Fibroblast of peridontal ligament (primary cell): Measurements from ENCODE around the gene CIC.
A peak's percentile ranks its signal among the peaks of the same experiment; 100 is the strongest.

Experiments used
- DNase-seq: peaks from one replicate; pipeline ENCODE4 v3.0.0-alpha.2; 2010; ENCODE audit errors: extremely low read depth

CIC gene

DNA sequence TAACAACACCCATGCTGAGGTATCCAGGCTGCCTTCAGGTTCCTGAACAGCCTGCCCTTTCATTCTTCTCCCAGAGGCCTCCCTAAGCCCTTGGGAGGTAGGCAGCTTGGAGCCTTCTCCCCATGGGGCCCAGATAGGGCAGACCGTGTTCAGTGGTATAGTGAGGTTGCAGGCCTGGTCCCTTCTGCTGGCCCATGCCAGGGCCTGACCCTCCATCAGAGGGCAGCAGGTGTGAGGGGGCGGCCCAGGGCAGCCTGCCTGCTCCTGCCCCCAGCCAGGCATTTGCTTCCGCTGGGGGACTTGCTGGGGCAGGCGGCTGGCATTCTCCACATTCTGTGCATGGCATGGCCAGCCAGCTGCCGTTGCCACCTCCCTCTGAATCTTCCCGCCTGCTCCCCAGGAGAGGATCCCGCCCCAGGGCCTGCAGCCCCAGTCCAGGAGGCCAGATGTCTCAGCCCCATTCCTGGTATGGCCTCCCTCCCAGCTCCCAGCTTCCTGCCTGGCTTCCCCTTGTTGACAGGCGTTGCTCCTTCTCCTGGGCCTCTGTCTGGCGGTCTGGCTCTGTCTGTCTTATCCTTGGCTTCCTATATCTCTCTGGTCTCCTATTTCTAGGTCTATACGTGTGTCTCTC, 8.9 kb downstream of the CIC start:
- no peak for DNase-seq

DNA sequence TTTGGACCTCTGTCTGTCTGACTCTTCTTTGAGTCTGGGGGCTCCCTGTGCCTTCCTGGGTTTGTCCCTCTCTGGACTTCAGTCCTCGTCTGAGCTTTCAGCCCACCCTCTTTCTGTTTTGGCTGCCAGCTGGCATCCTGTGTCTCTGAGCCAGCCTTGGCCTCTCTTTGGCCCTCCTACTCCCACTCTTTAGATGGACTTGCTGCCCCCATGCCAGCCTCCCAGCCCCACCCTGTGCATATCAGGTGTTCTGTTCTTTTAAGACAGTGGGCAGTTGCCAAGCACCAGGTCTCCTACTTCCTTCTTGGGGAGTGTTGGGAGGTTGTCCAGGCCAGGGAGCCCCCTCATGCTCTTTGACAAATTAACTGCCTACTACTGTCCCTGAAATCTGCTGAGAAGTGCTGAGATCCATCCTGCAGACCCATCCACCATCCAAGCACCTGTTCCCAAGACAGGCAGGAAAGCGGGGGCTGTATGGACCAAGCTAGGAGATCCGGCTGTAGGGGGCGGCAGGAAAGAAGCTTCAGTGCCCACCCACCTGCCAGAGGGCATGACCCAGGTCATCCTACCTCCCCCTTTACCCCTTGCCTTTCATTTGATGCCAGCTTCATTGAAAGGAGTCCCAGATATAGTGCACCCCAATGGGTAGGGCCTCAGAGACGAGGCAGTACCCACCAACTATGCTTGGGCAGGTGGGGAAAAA, 9.6 kb downstream of the CIC start:
- DNase-seq = no peak

- no peak for DNase-seq
Measured at GRCh38 chr19:42279155-42279901, 10.3 kb downstream of the CIC start.

DNA sequence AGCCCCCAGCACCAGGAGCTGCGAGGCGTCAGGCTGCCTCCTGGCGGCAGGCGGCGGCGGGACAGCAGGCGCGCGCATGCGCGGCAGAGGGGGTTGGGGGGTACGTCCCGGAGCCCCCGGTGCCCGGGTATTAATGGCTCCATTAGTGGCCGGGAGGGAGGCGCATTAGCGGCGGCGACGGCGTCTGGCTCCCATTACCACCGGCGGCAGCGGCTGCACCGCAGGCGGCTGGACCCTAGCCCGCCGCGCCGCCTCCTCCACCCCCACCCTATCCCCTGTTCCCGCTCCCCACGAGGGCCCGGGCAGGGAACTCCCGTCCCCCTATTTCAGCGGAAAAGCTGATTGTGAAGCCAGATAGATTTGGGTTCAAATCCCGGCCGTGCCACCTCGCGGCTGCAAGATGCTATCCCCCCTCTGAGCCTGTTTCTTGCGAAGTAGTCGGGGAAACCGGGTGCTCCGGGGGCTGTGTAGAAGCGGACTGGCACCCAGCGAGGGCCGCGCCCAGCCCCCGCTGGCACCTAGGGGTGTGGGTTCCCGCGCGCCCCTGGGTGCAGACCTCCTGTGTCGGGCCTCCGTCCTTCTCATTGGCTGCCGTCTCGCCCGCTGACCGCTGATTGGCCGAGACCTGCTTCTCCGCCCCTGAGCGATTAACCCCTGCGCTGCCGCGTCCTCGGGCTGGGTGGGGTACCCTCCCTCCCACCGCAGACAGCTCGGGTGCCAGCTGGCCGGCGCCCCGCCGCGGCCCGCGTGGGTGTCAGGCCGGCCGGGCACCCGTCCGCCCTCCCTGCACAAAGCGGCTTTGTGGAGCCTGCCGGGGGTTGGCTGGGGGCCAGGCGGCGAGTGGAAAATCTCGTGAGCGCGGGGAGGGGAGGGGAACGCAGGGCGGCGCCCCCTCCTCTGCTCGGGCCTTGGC, 11.1 kb downstream of the CIC start:
- peak; percentile 85 for DNase-seq

DNA sequence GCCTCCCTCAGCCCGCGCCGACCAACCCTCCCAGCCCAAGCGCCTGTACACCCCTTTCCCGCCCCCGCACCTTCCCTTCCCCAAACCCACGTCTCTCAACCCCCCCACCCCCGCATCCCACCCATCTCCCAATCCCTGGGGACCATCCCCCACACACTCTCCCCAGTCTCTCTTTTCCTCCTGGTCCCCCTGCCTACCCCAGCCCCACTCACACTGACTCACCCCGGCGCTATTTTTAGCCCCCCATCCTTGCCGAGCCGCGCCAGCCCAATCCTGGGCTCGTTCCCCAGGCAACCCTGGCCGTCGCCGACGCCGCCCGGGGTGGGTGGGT, 11.7 kb downstream of the CIC start:
- DNase-seq = no peak

GRCh38 chr19:42281146-42281826, 12.2 kb downstream of the CIC start:
- no peak for DNase-seq

DNA sequence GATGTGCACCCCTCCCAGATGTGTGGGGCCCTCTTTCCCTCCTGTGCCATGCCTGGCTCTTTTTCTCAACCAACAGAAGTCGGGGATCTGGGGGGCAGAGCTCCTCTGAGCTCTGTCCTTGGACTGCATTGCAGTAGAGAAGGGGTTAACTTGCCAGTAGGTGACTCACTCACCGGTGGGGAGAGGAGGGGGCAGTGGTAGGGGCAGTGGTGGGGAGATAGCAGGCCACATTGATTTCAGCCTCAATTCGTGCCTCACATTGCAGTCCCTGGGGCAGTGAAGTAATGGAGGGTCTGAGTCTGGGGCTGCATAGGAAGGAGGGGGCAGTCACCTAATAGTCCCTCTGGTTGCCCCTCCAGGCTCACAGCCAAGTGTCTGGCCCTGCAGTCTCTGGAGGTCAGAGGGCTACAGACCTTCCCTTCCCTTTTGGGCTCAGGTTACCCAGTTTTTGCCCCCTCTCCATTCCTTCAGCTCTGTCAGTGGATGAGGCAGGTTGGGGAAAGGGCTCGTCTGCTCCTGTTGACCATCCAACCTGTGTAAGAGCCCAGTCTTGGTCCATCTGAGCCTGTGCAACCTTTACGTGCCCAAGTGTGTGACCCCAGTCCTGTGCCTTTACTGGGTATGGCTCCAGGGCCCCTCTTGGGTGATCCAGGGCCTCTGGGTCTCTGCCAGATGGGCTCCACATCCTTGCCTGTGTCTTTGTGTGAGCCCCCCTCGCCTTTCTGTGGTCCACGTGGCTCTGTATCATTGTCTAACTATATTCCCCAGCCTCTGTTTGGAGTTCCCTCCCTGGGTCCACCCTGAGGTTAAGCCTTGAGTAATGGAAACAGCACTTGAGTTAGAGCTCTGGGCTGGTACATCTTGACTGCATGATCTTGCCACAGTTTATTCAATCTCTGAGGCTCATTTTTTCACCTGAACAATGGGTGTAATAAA, 13.0 kb downstream of the CIC start:
- peak; percentile 49 for DNase-seq

GRCh38 chr19:42282819-42283187, 13.8 kb downstream of the CIC start:
- DNase-seq = no peak

GRCh38 chr19:42283188-42284065, 14.4 kb downstream of the CIC start:
- DNase-seq = peak; percentile 83

GRCh38 chr19:42284066-42284501, 15.0 kb downstream of the CIC start:
- peak; percentile 61 for DNase-seq

GRCh38 chr19:42284591-42285341, 15.7 kb downstream of the CIC start:
- DNase-seq = no peak

GRCh38 chr19:42285541-42285941, 16.5 kb downstream of the CIC start:
- no peak for DNase-seq

- no peak for DNase-seq
Measured at GRCh38 chr19:42285988-42286348, 16.9 kb downstream of the CIC start.

GRCh38 chr19:42286349-42287016, 17.4 kb downstream of the CIC start:
- DNase-seq = no peak

DNA sequence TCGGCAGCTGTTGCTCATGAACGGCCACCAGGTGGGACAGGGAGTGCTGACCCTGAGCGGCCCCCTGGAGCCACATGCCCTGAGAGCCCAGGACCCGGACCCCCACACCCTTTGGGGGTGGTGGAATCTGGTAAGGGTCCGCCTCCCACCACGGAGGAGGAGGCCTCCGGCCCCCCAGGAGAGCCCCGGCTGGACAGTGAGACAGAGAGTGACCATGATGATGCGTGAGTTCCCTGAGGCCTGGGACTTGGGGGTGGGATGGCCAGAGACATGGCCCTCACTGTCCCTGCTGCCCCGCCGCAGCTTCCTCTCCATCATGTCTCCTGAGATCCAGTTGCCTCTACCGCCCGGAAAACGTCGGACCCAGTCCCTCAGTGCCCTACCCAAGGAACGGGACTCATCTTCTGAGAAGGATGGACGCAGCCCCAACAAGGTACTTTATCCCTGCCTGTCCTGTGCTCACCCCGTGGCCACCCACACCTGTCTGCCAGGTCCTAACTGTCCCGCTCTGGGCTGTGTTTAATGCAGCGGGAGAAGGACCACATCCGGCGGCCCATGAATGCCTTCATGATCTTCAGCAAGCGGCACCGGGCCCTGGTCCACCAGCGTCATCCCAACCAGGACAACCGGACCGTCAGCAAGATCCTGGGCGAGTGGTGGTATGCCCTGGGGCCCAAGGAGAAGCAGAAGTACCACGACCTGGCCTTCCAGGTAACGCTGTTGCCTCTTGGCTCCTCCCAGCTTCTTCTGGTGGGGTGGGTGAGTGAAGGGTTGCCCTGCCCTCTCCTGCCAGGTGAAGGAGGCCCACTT, 18.2 kb downstream of the CIC start:
- no peak for DNase-seq

DNA sequence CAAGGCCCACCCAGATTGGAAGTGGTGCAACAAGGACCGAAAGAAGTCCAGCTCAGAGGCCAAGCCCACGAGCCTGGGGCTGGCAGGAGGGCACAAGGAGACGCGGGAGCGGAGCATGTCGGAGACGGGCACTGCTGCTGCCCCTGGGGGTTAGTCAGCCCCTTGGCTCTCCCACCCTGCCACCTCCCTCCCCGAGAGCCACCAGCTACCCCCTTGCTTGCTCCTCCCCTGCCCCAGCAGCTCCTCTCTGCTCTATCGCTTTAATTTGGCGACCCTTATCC, 18.7 kb downstream of the CIC start:
- DNase-seq = no peak

GRCh38 chr19:42288387-42288786, 19.3 kb downstream of the CIC start:
- DNase-seq = no peak
